Caco-2 (cell line): Measurements from ENCODE around the gene AGPAT2. TPM values are rescaled to one million over a fixed set of nuclear protein-coding genes. Genes with fewer than 3 reads are reported as not detected.

Experiments used
- BruUV-seq: library from RNA; stranded (reverse); fragments of 400-500 nt; replicated peaks from 2 replicates; lab custom pipeline; 2021; lab: Mats Ljungman, UMichigan
- CTCF ChIA-PET: fragments of 300-600 bp; sonication (Branson Sonifier 250); formaldehyde crosslinking; loops from one replicate; lab custom pipeline; 2022; ENCODE audit warnings: antibody characterized with exemption; lab: Charles Lee
- POLR2A ChIA-PET: fragments of 300-600 bp; sonication (Branson Sonifier 250); formaldehyde crosslinking; loops from one replicate; lab custom pipeline; 2022; ENCODE audit warnings: antibody characterized with exemption; lab: Charles Lee
- DNase-seq, 2 experiments: peaks; one replicate each; pipeline versions ENCODE4 v3.0.0 to v3.0.0-alpha.2; 2020 to 2022
- H3K27me3 ChIP-seq: replicated peaks from 2 replicates; pipeline ENCODE4 v1.6.0; 2011; ENCODE audit warnings: low read length; ENCODE audit not compliant: control insufficient read depth, insufficient read depth
- H3K36me3 ChIP-seq: 2 replicates; pipeline ENCODE4 v1.5.1; 2011; ENCODE audit warnings: low read length; ENCODE audit not compliant: control insufficient read depth, insufficient read depth
- H3K4me1 ChIP-seq: fragments of 250-450 bp; sonication (Bioruptor Pico); 2 replicates; pipeline ENCODE4 v1.5.1; 2020; ENCODE audit warnings: mild to moderate bottlenecking
- H3K4me3 ChIP-seq: 2 replicates; pipeline ENCODE4 v1.5.1; 2011; ENCODE audit warnings: low read depth, mild to moderate bottlenecking, control low read depth, low read length
- H3K9me3 ChIP-seq: fragments of 250-450 bp; sonication (Bioruptor Pico); 2 replicates; pipeline ENCODE4 v1.5.1; 2020; ENCODE audit warnings: mild to moderate bottlenecking, moderate library complexity
- H3K27ac Mint-ChIP-seq: one replicate; pipeline ENCODE4 v1.8.0; 2022; ENCODE audit warnings: mixed read lengths; ENCODE audit not compliant: unreplicated experiment
- H3K27me3 Mint-ChIP-seq: one replicate; pipeline ENCODE4 v1.8.0; 2022; ENCODE audit warnings: mixed read lengths; ENCODE audit not compliant: insufficient read depth, unreplicated experiment
- H3K36me3 Mint-ChIP-seq: one replicate; pipeline ENCODE4 v1.8.0; 2022; ENCODE audit warnings: mild to moderate bottlenecking, mixed read lengths; ENCODE audit not compliant: insufficient read depth, unreplicated experiment
- H3K4me1 Mint-ChIP-seq: one replicate; pipeline ENCODE4 v1.8.0; 2022; ENCODE audit warnings: low read depth, mixed read lengths; ENCODE audit not compliant: unreplicated experiment
- H3K4me3 Mint-ChIP-seq: one replicate; pipeline ENCODE4 v1.8.0; 2022; ENCODE audit warnings: mild to moderate bottlenecking, moderate library complexity, mixed read lengths; ENCODE audit not compliant: unreplicated experiment
- H3K9me3 Mint-ChIP-seq: one replicate; pipeline ENCODE4 v1.8.0; 2022; ENCODE audit warnings: mixed read lengths; ENCODE audit not compliant: unreplicated experiment
- CTCF ChIP-seq, 2 experiments: fragments of 200-600 bp in 1 of 2; IDR thresholded peaks; 1 replicate in 1 of 2; 2 replicates in 1 of 2; pipeline versions ENCODE4 v1.5.1 to v1.8.0; 2011 to 2022; ENCODE audit warnings: antibody characterized with exemption in 1 of 2, control low read depth in 1 of 2, inconsistent platforms in 1 of 2, low read depth in 1 of 2, low read length in 1 of 2, mild to moderate bottlenecking in 1 of 2, moderate library complexity in 1 of 2; ENCODE audit not compliant: insufficient read depth in 1 of 2, severe bottlenecking in 1 of 2, unreplicated experiment in 1 of 2
- intact Hi-C: fragments of 100-400 bp; cut with micrococcal nuclease; formaldehyde crosslinking; loops from one replicate; pipeline ENCODE4 v1.10.0; 2022; ENCODE audit not compliant: unreplicated experiment
- total RNA-seq: library from RNA; stranded (reverse); gene quantifications from 2 replicates; pipeline ENCODE4 v1.2.3, GENCODE V29; 2022

AGPAT2 gene
- total RNA-seq, 1 experiment from 2014 or later = 68.7 TPM

GRCh38 chr9:136629001-136629878 is 58.0 kb downstream of the AGPAT2 start:
- H3K27me3 Mint-ChIP-seq = peaks cover 7% of the 10 kb centered on the region
- no peak overlapping the region for H3K4me3 ChIP-seq
- no TSS peak for BruUV-seq
- H3K36me3 Mint-ChIP-seq = peaks cover 8% of the 10 kb centered on the region
- no peaks in the 10 kb centered on the region for H3K27me3 ChIP-seq
- DNase-seq = peak in 1 of 2 experiments; percentile 39
- ChIA-PET CTCF (interaction anchor here (0.7 to 7.0 kb wide), 3 partner anchors 96 to 142 kb away, joined by 4 to 140 read pairs (median 5); no protein-coding TSS in a partner anchor), POLR2A (no interaction called here)
- no peak overlapping the region for H3K27ac Mint-ChIP-seq
- H3K9me3 ChIP-seq = no peaks in the 10 kb centered on the region
- H3K9me3 Mint-ChIP-seq = no peaks in the 10 kb centered on the region
- intact Hi-C loops = no loop called here
- peaks cover 12% of the 10 kb centered on the region for H3K4me1 Mint-ChIP-seq
- no peak for TF ChIP-seq CTCF (IDR thresholded peaks at IDR 0.05; ENCODE audit: insufficient read depth in 1 of 2, low read depth in 1 of 2, low read length in 1 of 2, severe bottlenecking in 1 of 2, unreplicated experiment in 1 of 2)
- H3K4me1 ChIP-seq = peaks cover 37% of the 10 kb centered on the region
- no peaks in the 10 kb centered on the region for H3K36me3 ChIP-seq
- H3K4me3 Mint-ChIP-seq = no peak overlapping the region

- POLR2A ChIA-PET = no interaction called here
- no peak overlapping the region for H3K4me3 ChIP-seq
- Mint-ChIP-seq H3K4me1 (peaks cover 12% of the 10 kb centered on the region), H3K4me3 (no peak overlapping the region), H3K27me3 (peaks cover 7% of the 10 kb centered on the region), H3K9me3 (no peaks in the 10 kb centered on the region), H3K27ac (no peak overlapping the region), H3K36me3 (peaks cover 8% of the 10 kb centered on the region)
- intact Hi-C loops = no loop called here
- no peaks in the 10 kb centered on the region for H3K36me3 ChIP-seq
- no TSS peak for BruUV-seq
- no peaks in the 10 kb centered on the region for H3K9me3 ChIP-seq
- no peak for TF ChIP-seq CTCF (IDR thresholded peaks at IDR 0.05; ENCODE audit: insufficient read depth in 1 of 2, low read depth in 1 of 2, low read length in 1 of 2, severe bottlenecking in 1 of 2, unreplicated experiment in 1 of 2)
- DNase-seq = no peak
- CTCF ChIA-PET = interaction anchor here (7.0 kb wide), 1 partner anchor 141 kb away, joined by 140 read pairs; no protein-coding TSS in a partner anchor
- peaks cover 47% of the 10 kb centered on the region for H3K4me1 ChIP-seq
- no peaks in the 10 kb centered on the region for H3K27me3 ChIP-seq
These were observed 59.0 kb downstream of the AGPAT2 start for GRCh38 chr9:136628268-136628667.

- Mint-ChIP-seq H3K9me3 (no peaks in the 10 kb centered on the region), H3K4me1 (peaks cover 12% of the 10 kb centered on the region), H3K4me3 (no peak overlapping the region), H3K27ac (no peak overlapping the region), H3K36me3 (peaks cover 8% of the 10 kb centered on the region), H3K27me3 (peaks cover 7% of the 10 kb centered on the region)
- Histone ChIP-seq H3K9me3 (no peaks in the 10 kb centered on the region), H3K4me3 (no peak overlapping the region), H3K4me1 (peaks cover 50% of the 10 kb centered on the region), H3K27me3 (no peaks in the 10 kb centered on the region), H3K36me3 (no peaks in the 10 kb centered on the region)
- no TSS peak for BruUV-seq
- TF ChIP-seq CTCF (IDR thresholded peaks at IDR 0.05; ENCODE audit: insufficient read depth in 1 of 2, low read depth in 1 of 2, low read length in 1 of 2, severe bottlenecking in 1 of 2, unreplicated experiment in 1 of 2) = no peak
- no peak for DNase-seq
- intact Hi-C loops = loop anchor here (2.0 kb wide), 1 partner anchor 81 kb away; the partner anchor contains the start of gene NOTCH1
- POLR2A ChIA-PET = interaction anchor here (2.1 kb wide), 1 partner anchor 144 kb away, joined by 9 read pairs; no protein-coding TSS in a partner anchor
- CTCF ChIA-PET = interaction anchor here (0.8 to 7.0 kb wide), 5 partner anchors 45 to 141 kb away, joined by 4 to 140 read pairs (median 9); no protein-coding TSS in a partner anchor
These were observed 59.6 kb downstream of the AGPAT2 start for GRCh38 chr9:136627703-136628102.
